ENCODE measurements around the gene CPNE1.
"Not testable (repeated sequence)": the region's sequence is repeated elsewhere in the genome, so short reads cannot be mapped to it uniquely, and the experiment has no call there.

Gene CPNE1

GRCh38 chr20:35664466-35665206 is at the start of gene CPNE1, which contains the start of gene RBM12:
TSS of gene CPNE1 (minus strand) at chr20:35664900. CDS start at chr20:35632923, 31,977 bp downstream.
TSS of gene RBM12 (minus strand) at chr20:35664900. CDS start at chr20:35655322, 9,578 bp downstream.
- peak; percentile 94 for DNase-seq

GRCh38 chr20:35714127-35714526 is 49.4 kb upstream of the CPNE1 start:
- DNase-seq: no peak

GRCh38 chr20:35713120-35713519 is 48.4 kb upstream of the CPNE1 start:
- not testable (repeated sequence) for DNase-seq

- DNase-seq: no peak
These were observed 47.0 kb upstream of the CPNE1 start for GRCh38 chr20:35711588-35712209.

GRCh38 chr20:35710884-35711587 is 46.3 kb upstream of the CPNE1 start:
- no peak for DNase-seq

GRCh38 chr20:35710039-35710438 is 45.3 kb upstream of the CPNE1 start:
- DNase-seq: no peak

GRCh38 chr20:35709259-35709658 is 44.6 kb upstream of the CPNE1 start:
- no peak for DNase-seq

- DNase-seq: no peak
These were observed 43.8 kb upstream of the CPNE1 start for GRCh38 chr20:35708502-35708901.

GRCh38 chr20:35706591-35707529 is 42.2 kb upstream of the CPNE1 start:
- not testable (repeated sequence) for DNase-seq

- DNase-seq: not testable (repeated sequence)
These were observed 41.2 kb upstream of the CPNE1 start for GRCh38 chr20:35705894-35706293.

GRCh38 chr20:35704514-35705261 is 40.0 kb upstream of the CPNE1 start:
- no peak for DNase-seq

- no peak for DNase-seq
These were observed 38.4 kb upstream of the CPNE1 start for GRCh38 chr20:35702824-35703695.

GRCh38 chr20:35702051-35702823 is 37.5 kb upstream of the CPNE1 start:
- DNase-seq: no peak

- no peak for DNase-seq
These were observed 36.0 kb upstream of the CPNE1 start for GRCh38 chr20:35700625-35701148.

GRCh38 chr20:35699957-35700624 is 35.4 kb upstream of the CPNE1 start:
- DNase-seq: no peak

- DNase-seq: peak; percentile 90
These were observed 34.6 kb upstream of the CPNE1 start, which contains the start of the genes NFS1 and ROMO1 for GRCh38 chr20:35699127-35699956. TSS of gene NFS1 (minus strand) at chr20:35699352. CDS start at chr20:35699288, 64 bp downstream. TSS of gene ROMO1 (plus strand) at chr20:35699405. CDS start at chr20:35699633, 228 bp downstream.

GRCh38 chr20:35698298-35699126 is 33.8 kb upstream of the CPNE1 start:
- no peak for DNase-seq
